Measurements from ENCODE around the gene KSR1.

DNA sequence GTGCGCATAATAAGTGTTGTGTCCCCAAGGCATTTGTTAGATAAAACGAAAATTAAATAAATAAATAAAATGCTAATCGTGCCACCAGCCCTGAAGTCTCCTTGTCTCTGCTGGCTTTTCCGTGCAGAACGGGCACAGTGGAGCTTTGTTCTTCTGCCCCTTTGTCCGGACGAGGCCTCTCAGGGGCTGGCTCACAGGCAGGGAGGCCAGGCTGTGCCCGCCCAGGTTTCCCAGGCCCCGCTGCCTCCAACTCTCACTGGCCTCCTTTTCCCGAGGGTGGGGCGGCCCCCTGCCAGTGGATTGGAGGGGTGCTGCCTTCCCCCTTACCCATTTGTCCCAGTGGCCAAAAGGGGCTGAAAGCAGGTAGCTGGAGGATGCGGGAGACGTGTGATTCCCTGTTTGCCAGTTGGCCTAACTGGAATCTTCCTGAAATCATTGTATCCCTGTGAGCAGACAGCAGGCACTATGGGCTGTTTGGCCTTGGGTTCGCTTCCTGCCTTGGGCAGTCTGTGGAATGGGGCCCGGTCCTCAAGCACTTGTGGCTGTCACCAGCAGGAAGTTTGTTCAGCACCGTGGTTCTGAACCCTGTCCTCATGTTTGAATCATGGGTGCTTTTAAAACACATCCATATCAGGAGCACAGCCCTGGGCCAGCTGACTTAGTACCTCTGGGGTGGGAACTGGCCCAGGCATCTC, 64.4 kb downstream of the KSR1 start:
- no peak for TF ChIP-seq POLR2AphosphoS5 (IDR thresholded peaks at IDR 0.05; ENCODE audit: low read depth, low read length)
- TF ChIP-seq, protein P1, sequence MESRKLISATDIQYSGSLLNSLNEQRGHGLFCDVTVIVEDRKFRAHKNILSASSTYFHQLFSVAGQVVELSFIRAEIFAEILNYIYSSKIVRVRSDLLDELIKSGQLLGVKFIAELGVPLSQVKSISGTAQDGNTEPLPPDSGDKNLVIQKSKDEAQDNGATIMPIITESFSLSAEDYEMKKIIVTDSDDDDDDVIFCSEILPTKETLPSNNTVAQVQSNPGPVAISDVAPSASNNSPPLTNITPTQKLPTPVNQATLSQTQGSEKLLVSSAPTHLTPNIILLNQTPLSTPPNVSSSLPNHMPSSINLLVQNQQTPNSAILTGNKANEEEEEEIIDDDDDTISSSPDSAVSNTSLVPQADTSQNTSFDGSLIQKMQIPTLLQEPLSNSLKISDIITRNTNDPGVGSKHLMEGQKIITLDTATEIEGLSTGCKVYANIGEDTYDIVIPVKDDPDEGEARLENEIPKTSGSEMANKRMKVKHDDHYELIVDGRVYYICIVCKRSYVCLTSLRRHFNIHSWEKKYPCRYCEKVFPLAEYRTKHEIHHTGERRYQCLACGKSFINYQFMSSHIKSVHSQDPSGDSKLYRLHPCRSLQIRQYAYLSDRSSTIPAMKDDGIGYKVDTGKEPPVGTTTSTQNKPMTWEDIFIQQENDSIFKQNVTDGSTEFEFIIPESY (IDR thresholded peaks at IDR 0.05; ENCODE audit: borderline replicate concordance, low read depth): no peak
- TF ChIP-seq, protein P2, sequence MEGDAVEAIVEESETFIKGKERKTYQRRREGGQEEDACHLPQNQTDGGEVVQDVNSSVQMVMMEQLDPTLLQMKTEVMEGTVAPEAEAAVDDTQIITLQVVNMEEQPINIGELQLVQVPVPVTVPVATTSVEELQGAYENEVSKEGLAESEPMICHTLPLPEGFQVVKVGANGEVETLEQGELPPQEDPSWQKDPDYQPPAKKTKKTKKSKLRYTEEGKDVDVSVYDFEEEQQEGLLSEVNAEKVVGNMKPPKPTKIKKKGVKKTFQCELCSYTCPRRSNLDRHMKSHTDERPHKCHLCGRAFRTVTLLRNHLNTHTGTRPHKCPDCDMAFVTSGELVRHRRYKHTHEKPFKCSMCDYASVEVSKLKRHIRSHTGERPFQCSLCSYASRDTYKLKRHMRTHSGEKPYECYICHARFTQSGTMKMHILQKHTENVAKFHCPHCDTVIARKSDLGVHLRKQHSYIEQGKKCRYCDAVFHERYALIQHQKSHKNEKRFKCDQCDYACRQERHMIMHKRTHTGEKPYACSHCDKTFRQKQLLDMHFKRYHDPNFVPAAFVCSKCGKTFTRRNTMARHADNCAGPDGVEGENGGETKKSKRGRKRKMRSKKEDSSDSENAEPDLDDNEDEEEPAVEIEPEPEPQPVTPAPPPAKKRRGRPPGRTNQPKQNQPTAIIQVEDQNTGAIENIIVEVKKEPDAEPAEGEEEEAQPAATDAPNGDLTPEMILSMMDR (IDR thresholded peaks at IDR 0.05): no peak
- TF ChIP-seq SIN3A (IDR thresholded peaks at IDR 0.05; ENCODE audit: borderline replicate concordance, low read depth, low read length): no peak
- TF ChIP-seq EP300 (IDR thresholded peaks at IDR 0.05; ENCODE audit: borderline replicate concordance in 1 of 2, low read depth in 1 of 2, low read length in 1 of 2): no peak
- TF ChIP-seq, protein P3, sequence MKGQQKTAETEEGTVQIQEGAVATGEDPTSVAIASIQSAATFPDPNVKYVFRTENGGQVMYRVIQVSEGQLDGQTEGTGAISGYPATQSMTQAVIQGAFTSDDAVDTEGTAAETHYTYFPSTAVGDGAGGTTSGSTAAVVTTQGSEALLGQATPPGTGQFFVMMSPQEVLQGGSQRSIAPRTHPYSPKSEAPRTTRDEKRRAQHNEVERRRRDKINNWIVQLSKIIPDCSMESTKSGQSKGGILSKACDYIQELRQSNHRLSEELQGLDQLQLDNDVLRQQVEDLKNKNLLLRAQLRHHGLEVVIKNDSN (IDR thresholded peaks at IDR 0.05; ENCODE audit: borderline replicate concordance, low read depth): no peak
- TF ChIP-seq NRF1 (IDR thresholded peaks at IDR 0.05; ENCODE audit: low read depth, low read length): no peak
- no peak for TF ChIP-seq TAF1 (IDR thresholded peaks at IDR 0.05; ENCODE audit: borderline replicate concordance, low read depth, low read length)
